ENCODE results near the gene NUDT2.

NUDT2 gene

GRCh38 chr9:34380511-34381315, 51.3 kb downstream of the NUDT2 start:
- H3K4me1 ChIP-seq (ENCODE audit: control insufficient read depth in 1 of 2, insufficient read depth in 2 of 2, low read length in 2 of 2) = peaks cover 7 to 31% of the 10 kb centered on the region in 2 donors
- H3K36me3 ChIP-seq (ENCODE audit: control insufficient read depth in 1 of 2, insufficient read depth in 2 of 2, low read length in 2 of 2) = no peaks in the 10 kb centered on the region
- no peak overlapping the region for H3K27ac ChIP-seq (ENCODE audit: low read length)
- peak overlapping the region; percentile 63 to 68 for H3K4me3 ChIP-seq (ENCODE audit: low read depth in 1 of 2, low read length in 2 of 2)
- no peaks in the 10 kb centered on the region for H3K9me3 ChIP-seq (ENCODE audit: control insufficient read depth in 1 of 2, low read length in 2 of 2)
- H3K27me3 ChIP-seq (ENCODE audit: low read depth, low read length) = no peaks in the 10 kb centered on the region

DNA sequence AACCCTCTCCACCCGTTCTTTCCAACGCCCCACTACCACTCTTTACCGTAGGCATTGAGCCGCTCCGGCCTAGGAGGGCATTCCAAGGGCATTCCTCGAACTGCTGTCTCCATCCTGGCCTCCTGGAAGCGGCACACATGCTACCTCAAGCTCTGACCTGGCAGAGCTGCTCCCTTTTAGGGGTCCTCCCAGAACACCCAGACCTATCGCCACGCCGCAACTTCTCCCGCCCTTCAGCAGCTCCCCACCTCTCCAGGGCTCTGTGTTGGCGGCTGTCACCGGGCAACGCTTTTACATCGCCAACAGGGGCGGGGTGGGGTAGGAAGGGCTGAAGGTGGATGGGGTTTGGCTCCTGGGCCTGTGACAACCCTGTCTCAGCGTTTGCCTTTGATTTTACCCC, 52.0 kb downstream of the NUDT2 start:
- Histone ChIP-seq H3K27ac (ENCODE audit: low read length) (no peak overlapping the region), H3K9me3 (ENCODE audit: control insufficient read depth in 1 of 2, low read length in 2 of 2) (no peaks in the 10 kb centered on the region), H3K36me3 (ENCODE audit: control insufficient read depth in 1 of 2, insufficient read depth in 2 of 2, low read length in 2 of 2) (no peaks in the 10 kb centered on the region), H3K4me1 (ENCODE audit: control insufficient read depth in 1 of 2, insufficient read depth in 2 of 2, low read length in 2 of 2) (peaks cover 7 to 27% of the 10 kb centered on the region in 2 donors), H3K4me3 (ENCODE audit: low read depth in 1 of 2, low read length in 2 of 2) (peak overlapping the region; percentile 63 to 68), H3K27me3 (ENCODE audit: low read depth, low read length) (no peaks in the 10 kb centered on the region)

GRCh38 chr9:34382054-34382453, 52.7 kb downstream of the NUDT2 start:
- H3K27me3 ChIP-seq (ENCODE audit: low read depth, low read length) = no peaks in the 10 kb centered on the region
- no peak overlapping the region for H3K4me3 ChIP-seq (ENCODE audit: low read depth in 1 of 2, low read length in 2 of 2)
- no peak overlapping the region for H3K27ac ChIP-seq (ENCODE audit: low read length)
- peaks cover 7 to 27% of the 10 kb centered on the region in 2 donors for H3K4me1 ChIP-seq (ENCODE audit: control insufficient read depth in 1 of 2, insufficient read depth in 2 of 2, low read length in 2 of 2)
- no peaks in the 10 kb centered on the region for H3K9me3 ChIP-seq (ENCODE audit: control insufficient read depth in 1 of 2, low read length in 2 of 2)
- no peaks in the 10 kb centered on the region for H3K36me3 ChIP-seq (ENCODE audit: control insufficient read depth in 1 of 2, insufficient read depth in 2 of 2, low read length in 2 of 2)

GRCh38 chr9:34382879-34383278, 53.5 kb downstream of the NUDT2 start:
- Histone ChIP-seq H3K36me3 (ENCODE audit: control insufficient read depth in 1 of 2, insufficient read depth in 2 of 2, low read length in 2 of 2) (no peaks in the 10 kb centered on the region), H3K4me3 (ENCODE audit: low read depth in 1 of 2, low read length in 2 of 2) (no peak overlapping the region), H3K4me1 (ENCODE audit: control insufficient read depth in 1 of 2, insufficient read depth in 2 of 2, low read length in 2 of 2) (peaks cover 7 to 23% of the 10 kb centered on the region in 2 donors), H3K9me3 (ENCODE audit: control insufficient read depth in 1 of 2, low read length in 2 of 2) (no peaks in the 10 kb centered on the region), H3K27me3 (ENCODE audit: low read depth, low read length) (no peaks in the 10 kb centered on the region), H3K27ac (ENCODE audit: low read length) (no peak overlapping the region)

- no peak overlapping the region for H3K27ac ChIP-seq (ENCODE audit: low read length)
- no peaks in the 10 kb centered on the region for H3K36me3 ChIP-seq (ENCODE audit: control insufficient read depth in 1 of 2, insufficient read depth in 2 of 2, low read length in 2 of 2)
- peaks cover 7 to 23% of the 10 kb centered on the region in 2 donors for H3K4me1 ChIP-seq (ENCODE audit: control insufficient read depth in 1 of 2, insufficient read depth in 2 of 2, low read length in 2 of 2)
- no peaks in the 10 kb centered on the region for H3K9me3 ChIP-seq (ENCODE audit: control insufficient read depth in 1 of 2, low read length in 2 of 2)
- no peaks in the 10 kb centered on the region for H3K27me3 ChIP-seq (ENCODE audit: low read depth, low read length)
- H3K4me3 ChIP-seq (ENCODE audit: low read depth in 1 of 2, low read length in 2 of 2) = no peak overlapping the region
Observed at GRCh38 chr9:34383904-34384303, 54.5 kb downstream of the NUDT2 start.

DNA sequence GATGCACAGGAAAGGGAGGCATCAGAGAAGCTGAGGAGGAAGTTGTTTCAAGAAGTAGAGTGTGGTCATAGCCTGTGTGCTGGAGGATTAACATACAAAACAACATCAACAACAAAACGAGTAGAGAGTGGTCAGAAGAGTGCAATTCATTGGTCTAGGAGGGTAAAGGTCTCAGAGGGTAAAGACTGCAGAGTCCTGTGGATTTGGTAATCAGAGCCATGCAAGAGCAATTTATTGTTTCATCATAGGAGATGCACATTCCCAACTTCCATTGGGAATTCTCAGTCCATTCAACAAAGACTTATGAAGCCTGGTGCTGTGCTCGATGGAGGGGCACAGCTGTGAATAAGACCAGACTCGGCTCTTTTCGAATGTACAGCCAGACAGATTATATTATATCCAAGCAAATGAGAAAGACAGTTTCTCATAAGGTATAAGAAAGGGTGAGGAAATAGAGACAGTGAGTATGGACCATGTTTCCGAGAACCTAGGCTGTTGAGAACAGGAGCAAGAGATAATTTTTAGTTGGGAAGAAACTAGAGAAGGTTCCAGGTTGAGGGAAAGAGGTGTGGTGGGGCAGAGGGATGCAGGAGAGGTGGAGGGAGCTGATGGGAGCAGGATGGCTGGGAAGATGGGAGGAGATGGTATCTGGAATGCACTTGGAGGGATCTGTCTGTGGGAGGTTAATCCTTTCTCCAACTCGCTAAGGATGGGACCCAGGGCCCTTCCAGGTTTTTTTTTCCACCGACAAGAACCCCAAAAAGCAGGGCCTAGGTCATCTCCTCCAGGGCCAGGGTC, 55.2 kb downstream of the NUDT2 start:
- Histone ChIP-seq H3K27ac (ENCODE audit: low read length) (no peak overlapping the region), H3K4me3 (ENCODE audit: low read depth in 1 of 2, low read length in 2 of 2) (no peak overlapping the region), H3K27me3 (ENCODE audit: low read depth, low read length) (no peaks in the 10 kb centered on the region), H3K4me1 (ENCODE audit: control insufficient read depth in 1 of 2, insufficient read depth in 2 of 2, low read length in 2 of 2) (peaks cover 7 to 18% of the 10 kb centered on the region in 2 donors), H3K9me3 (ENCODE audit: control insufficient read depth in 1 of 2, low read length in 2 of 2) (no peaks in the 10 kb centered on the region), H3K36me3 (ENCODE audit: control insufficient read depth in 1 of 2, insufficient read depth in 2 of 2, low read length in 2 of 2) (no peaks in the 10 kb centered on the region)

- Histone ChIP-seq H3K36me3 (ENCODE audit: control insufficient read depth in 1 of 2, insufficient read depth in 2 of 2, low read length in 2 of 2) (no peaks in the 10 kb centered on the region), H3K4me3 (ENCODE audit: low read depth in 1 of 2, low read length in 2 of 2) (no peak overlapping the region), H3K27ac (ENCODE audit: low read length) (no peak overlapping the region), H3K27me3 (ENCODE audit: low read depth, low read length) (no peaks in the 10 kb centered on the region), H3K9me3 (ENCODE audit: control insufficient read depth in 1 of 2, low read length in 2 of 2) (no peaks in the 10 kb centered on the region), H3K4me1 (ENCODE audit: control insufficient read depth in 1 of 2, insufficient read depth in 2 of 2, low read length in 2 of 2) (peaks cover 0 to 7% of the 10 kb centered on the region in 2 donors)
Observed at GRCh38 chr9:34385561-34386230, 56.3 kb downstream of the NUDT2 start.

GRCh38 chr9:34386656-34387055, 57.3 kb downstream of the NUDT2 start:
- Histone ChIP-seq H3K4me3 (ENCODE audit: low read depth in 1 of 2, low read length in 2 of 2) (no peak overlapping the region), H3K4me1 (ENCODE audit: control insufficient read depth in 1 of 2, insufficient read depth in 2 of 2, low read length in 2 of 2) (no peaks in the 10 kb centered on the region), H3K36me3 (ENCODE audit: control insufficient read depth in 1 of 2, insufficient read depth in 2 of 2, low read length in 2 of 2) (no peaks in the 10 kb centered on the region), H3K27ac (ENCODE audit: low read length) (no peak overlapping the region), H3K27me3 (ENCODE audit: low read depth, low read length) (no peaks in the 10 kb centered on the region), H3K9me3 (ENCODE audit: control insufficient read depth in 1 of 2, low read length in 2 of 2) (no peaks in the 10 kb centered on the region)

DNA sequence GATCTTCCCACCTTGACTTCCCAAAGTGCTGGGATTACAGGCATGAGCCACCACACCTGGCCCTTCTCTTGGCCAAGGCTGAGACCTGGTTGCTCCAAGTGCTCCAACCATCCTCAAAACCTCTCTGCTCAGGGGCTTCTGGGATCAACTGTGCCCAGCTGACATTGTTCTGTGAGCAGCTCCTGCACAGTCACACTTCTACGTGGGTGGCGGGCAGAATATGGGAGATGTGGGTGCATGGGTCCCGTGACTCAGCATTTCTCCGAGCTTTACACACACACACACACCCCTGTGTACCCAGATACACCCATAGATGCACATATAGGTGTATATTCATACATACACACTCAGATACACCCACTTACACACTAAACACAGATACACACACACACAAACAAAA, 57.9 kb downstream of the NUDT2 start:
- Histone ChIP-seq H3K4me1 (ENCODE audit: control insufficient read depth in 1 of 2, insufficient read depth in 2 of 2, low read length in 2 of 2) (no peaks in the 10 kb centered on the region), H3K9me3 (ENCODE audit: control insufficient read depth in 1 of 2, low read length in 2 of 2) (no peaks in the 10 kb centered on the region), H3K4me3 (ENCODE audit: low read depth in 1 of 2, low read length in 2 of 2) (no peak overlapping the region), H3K36me3 (ENCODE audit: control insufficient read depth in 1 of 2, insufficient read depth in 2 of 2, low read length in 2 of 2) (no peaks in the 10 kb centered on the region), H3K27ac (ENCODE audit: low read length) (no peak overlapping the region), H3K27me3 (ENCODE audit: low read depth, low read length) (no peaks in the 10 kb centered on the region)

DNA sequence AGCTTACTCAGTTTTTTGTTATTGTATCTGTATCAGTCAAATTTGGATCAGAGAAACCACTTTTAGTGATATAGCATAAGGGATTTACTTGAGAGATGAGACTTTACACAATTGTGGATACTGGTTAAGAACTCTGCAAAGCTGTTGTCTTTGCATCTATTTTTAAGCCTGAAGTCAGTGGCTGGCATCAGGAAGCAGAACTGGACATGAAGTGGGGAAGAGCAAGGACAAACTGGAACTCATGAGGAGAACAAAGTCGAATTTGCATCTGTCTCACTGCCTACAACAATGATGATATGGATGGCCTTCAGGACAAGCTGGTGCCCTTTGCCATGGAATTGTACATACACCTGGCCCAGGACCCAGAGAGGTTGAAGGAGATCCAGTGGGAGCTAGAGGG, 63.1 kb downstream of the NUDT2 start:
- H3K27ac ChIP-seq (ENCODE audit: low read length) = no peak overlapping the region
- no peaks in the 10 kb centered on the region for H3K4me1 ChIP-seq (ENCODE audit: control insufficient read depth in 1 of 2, insufficient read depth in 2 of 2, low read length in 2 of 2)
- no peaks in the 10 kb centered on the region for H3K9me3 ChIP-seq (ENCODE audit: control insufficient read depth in 1 of 2, low read length in 2 of 2)

More for the DNA sequence above, 63.1 kb downstream of the NUDT2 start:
- peaks cover 0 to 3% of the 10 kb centered on the region in 2 donors for H3K36me3 ChIP-seq (ENCODE audit: control insufficient read depth in 1 of 2, insufficient read depth in 2 of 2, low read length in 2 of 2)
- no peaks in the 10 kb centered on the region for H3K27me3 ChIP-seq (ENCODE audit: low read depth, low read length)
- H3K4me3 ChIP-seq (ENCODE audit: low read depth in 1 of 2, low read length in 2 of 2) = no peak overlapping the region

All from muscle layer of duodenum (tissue), 2 donors.